GM21381 (cell line): ENCODE data around the gene FBXO47.
A peak's percentile ranks its signal among the peaks of the same experiment; 100 is the strongest.

ENCODE experiments used
- ATAC-seq: cut with Tn5 transposase; IDR thresholded peaks from one replicate; pipeline ENCODE4 v1.9.1; 2021; ENCODE audit warnings: mild to moderate bottlenecking, moderate library complexity; ENCODE audit not compliant: unreplicated experiment

The FBXO47 gene

DNA sequence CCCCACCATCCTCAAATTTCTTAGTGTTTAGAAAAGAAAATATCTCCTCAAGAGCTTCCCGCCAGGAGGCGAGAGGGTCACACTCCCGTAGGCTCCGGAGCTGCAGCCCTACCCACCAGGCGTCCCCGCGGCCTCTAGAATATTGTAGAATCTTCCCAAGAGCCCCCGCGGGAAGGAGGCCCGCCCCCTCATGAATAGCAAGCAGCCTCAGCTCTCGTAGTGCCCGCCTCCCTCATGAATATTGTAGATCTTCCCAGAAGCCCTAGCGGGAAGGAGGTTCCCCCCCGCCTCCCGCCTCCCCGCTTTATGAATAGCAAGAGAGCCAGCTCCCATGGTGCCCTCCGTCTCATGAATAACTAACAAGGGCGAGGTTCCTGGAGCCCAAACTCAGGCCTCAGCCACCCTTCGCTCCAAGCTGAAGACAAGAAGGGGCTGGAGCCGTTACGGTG lies at the start of gene FBXO47:
FBXO47 (minus strand) TSS at position 114 of the 449 bp plus-strand sequence. CDS start 4,378 bp downstream, outside the sequence.
- peak; percentile 84 for ATAC-seq

DNA sequence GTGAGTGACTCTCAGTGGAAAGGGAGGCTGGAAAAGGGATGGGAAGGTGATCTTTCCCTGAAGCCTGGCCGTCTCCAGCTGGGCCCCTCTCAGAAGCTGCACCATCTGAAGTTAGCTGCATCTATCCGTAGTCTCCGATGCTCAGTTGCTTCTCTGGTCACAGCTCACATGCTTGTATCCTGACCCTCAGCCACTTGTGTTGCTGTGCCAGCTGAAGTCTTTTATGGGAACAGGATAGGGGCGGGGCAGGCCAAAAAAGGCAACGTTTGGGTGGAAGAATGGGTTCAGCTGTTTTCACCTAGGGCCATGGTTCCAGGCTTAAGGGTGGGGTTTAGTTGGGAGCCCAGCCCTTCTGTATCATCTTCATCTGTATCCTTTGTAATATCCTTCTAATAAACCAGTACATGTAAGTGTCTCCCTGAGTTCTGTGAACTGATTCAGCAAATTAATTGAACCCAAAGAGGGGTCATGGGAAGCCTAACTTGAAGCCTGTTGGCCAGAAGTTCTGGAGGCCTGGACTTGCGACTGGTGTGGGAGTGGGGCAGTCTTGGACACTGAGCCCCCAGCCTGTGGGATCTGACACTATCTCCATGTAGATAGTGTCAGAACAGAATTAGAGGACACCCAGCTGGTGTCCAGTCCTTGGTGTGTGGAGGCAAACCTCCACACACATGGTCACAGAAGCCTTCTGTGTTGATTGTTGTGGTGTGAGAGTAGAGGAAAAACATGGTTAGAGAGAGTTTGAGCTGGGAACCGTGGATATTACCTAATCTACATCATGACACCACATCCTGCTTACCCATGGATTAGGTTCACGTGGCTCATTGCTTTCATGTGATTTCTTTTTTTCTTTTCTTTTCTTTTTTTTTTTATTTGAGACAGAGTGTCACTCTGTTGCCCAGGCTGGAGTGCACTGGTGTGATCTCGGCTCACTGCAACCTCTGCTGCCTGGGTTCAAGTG lies 49.3 kb upstream of the FBXO47 start:
- no peak for ATAC-seq

DNA sequence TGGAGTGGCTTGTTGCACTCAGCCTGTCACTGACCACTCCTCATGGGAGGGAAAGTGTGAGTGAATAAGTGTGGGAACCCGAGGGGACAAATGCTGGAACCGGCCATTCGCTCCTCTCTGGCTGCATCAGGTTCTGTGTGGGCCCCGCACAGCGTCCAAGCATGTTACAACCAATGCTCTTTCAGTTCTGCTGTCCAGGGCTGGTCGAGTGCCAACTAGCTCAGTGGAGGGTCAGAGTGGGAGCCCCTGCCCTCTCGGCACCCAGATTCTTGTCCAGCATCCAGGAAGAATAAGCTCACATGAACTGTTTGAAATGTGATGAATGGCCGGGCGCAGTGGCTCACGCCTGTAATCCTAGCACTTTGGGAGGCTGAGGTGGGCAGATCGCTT lies 48.3 kb upstream of the FBXO47 start:
- ATAC-seq: no peak

DNA sequence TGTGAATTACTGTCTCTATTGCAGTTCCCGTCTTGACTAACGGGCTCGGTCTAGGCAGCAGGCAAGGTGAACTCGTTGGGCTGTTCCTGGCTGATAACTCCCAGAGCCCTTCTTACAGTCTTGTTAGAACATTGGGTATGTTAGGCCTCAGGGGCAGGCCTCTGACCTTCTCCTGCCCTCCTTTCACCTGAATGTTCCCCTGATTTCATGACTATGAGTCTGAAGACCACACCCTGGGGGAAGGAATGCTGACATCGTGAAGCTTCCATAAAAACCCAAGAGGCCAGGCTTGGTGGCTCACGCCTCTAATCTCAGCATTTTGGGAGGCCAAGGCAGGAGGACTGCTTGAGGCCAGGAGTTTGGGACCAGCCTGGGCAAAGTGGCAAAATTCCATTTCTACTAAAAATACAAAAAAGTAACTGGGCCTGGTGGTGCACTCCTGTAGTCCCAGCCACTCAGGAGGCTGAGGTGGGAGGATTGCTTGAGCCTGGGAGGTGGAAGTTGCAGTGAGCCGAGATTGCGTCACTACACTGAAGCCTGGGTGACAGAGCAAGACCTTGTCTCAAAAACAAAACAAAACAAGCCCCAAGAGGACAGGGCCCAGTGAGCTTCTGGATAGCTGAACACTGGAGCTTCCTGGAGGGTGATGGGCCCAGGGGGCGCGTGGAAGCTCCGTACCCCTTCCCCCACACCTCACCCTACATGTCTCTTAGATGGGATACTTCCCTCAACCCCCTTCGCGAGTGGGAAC lies 47.8 kb upstream of the FBXO47 start:
- ATAC-seq: no peak

GRCh38 chr17:39014044-39014794 lies 47.0 kb upstream of the FBXO47 start:
- no peak for ATAC-seq

- no peak for ATAC-seq
Observed at GRCh38 chr17:39012725-39013124, 45.5 kb upstream of the FBXO47 start.

- no peak for ATAC-seq
Observed at GRCh38 chr17:39011907-39012468, 44.8 kb upstream of the FBXO47 start.

DNA sequence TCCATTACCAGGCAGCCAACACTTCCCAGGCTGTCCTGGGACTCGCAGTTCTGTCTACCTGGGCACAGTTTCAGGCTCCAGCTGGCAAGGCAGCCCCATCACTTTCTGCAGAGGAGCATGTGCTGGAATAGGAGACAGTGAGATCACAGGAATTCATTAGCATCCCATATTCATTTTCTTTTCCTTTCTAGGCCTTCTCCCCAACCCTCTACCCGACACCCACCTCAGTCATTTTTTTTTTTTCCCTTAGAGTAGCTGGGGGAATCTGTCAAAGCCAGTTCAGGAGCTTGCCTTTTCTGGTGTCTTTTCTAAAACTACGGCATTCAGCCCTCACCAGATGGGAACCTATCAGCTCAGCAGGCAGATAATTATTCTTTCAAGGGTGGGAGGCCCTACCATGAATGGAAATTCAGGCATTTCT lies 42.4 kb upstream of the FBXO47 start:
- ATAC-seq: no peak

GRCh38 chr17:39008633-39009032 lies 41.4 kb upstream of the FBXO47 start:
- no peak for ATAC-seq

DNA sequence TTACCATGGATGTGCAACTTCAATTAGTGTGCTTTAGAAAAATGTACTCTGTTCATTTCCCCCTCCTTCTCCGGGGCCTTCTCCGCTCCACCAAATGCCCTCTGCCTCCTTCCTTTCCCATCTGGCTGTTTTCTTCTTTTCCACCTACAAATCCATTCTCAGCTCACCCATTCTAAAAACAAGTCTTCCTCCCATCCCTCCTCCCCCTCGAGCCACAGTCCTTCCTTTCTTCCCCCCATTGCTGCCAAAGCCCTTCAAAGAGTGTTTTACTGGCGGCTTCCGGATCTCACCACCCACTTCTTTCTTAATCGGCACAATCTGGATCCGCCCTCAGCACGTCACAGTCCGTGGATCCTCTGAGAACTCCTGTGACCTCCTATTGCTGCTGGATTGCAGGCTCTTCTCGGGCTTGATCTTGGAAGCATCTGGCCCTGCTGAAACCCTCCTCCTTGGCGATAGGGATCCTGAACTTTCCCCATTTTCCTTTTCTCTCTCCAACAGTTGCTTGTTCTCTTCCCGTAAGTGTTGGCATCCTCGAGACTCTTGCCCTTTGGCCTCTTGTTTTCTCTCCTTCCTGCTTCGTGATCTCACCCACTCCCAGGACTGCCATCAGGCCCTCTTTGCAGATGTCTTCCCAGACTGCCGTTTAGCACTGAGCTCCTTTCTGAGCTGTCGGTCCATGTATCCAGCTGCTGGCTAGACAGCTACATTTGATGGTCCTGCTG lies 36.0 kb upstream of the FBXO47 start:
- ATAC-seq: no peak

DNA sequence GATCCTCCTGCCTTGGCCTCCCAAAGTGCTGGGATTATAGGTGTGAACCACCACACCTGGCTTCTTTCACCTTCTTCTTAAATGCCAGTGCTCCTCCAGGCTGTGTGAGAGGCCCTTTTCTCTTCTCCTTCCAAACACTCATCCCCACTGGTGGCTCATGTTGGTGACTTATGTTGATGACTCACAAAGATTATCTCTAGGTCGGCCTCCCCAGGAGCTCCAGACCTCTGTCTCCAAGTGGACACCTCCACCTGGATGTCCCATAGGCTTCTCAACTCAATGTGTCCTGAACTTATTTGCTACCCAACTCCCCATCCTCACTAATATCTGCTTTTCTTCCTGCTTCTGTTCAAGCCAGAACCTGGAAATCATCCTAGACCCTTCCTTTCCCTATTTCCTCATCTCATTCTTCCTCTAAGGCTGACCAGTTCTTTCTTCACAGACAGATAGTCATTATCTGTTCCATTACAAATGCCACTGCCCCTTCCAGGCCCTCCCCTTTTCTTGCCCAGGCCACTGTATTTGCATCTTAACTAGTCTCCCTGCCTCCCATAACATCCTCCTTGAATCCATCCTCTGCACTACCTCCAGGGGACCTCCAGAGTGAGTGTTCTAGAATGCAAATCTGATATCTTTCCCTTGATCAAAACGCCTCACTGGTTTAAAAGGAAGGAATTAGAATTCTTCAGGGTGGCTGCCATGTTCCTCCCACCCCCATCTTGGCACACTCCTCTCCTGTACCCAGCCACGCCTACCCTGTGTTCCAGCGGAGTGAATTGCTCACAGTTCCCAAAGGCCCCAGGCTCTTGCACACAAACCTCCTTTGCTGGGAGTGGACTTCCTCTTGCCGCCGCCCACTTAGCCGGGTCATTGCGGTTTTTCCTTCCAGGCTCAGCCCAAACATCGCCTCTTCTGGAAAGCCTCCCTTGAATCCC lies 34.8 kb upstream of the FBXO47 start:
- no peak for ATAC-seq

DNA sequence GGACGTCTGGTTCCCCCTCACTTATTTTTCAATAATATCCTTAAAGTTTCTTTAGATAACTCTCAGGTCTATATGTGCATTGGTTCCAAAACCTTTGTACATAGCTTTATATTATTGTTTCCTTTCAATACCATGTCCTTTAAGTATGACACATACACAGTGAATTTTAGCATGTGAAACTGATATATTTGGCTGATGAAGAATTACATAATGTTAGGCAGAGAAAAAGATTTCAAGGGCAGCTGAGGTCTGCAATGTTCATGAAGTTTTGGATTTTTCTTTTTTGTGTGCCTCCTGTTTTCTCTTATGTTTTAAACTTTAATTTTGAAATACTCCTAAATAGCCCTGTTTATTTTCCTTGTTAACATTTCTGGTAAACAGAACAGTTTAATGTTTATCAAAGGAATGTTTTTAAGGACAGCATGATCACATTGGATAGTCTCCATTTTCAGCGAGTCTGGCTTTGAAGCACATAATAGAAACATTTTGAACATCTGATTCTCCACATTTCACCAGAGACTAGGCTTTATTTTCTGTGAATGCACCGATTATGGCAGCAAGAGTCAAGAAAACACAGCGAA lies 32.9 kb upstream of the FBXO47 start:
- ATAC-seq: no peak

DNA sequence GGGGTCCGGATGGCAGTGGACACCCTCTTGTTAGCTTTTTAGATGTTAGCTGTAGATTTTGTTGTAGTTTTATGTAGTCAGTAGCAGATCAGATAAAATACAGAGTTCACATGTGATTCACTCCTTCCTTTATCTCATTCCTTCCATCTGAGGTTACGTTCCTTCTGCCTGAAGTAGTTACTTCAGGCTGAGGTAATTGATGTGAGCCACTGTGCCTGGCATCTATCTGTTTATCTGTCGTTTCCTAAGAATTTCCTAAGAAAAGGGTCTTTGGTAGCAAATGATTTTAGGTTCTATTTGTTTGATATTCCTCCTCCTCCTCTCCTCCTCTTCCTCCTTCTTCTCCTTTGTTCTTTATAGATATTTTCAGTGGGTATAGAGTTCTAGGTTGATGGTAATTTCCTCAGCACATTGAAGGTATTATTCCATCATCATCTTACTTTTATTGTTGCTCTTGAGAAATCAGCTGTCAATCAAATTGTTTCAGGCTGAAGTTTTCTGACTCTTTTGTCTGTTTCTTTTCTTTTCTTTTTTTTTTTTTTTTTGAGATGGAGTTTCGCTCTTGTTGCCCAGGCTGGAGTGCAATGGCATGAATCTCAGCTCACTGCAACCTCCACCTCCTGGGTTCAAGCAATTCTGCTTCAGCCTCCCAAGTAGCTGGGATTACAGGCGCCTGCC lies 29.6 kb upstream of the FBXO47 start:
- ATAC-seq: no peak

- ATAC-seq: no peak
Observed at GRCh38 chr17:38994026-38994425, 26.8 kb upstream of the FBXO47 start.

- ATAC-seq: no peak
Observed at GRCh38 chr17:38984666-38985065, 17.5 kb upstream of the FBXO47 start.

DNA sequence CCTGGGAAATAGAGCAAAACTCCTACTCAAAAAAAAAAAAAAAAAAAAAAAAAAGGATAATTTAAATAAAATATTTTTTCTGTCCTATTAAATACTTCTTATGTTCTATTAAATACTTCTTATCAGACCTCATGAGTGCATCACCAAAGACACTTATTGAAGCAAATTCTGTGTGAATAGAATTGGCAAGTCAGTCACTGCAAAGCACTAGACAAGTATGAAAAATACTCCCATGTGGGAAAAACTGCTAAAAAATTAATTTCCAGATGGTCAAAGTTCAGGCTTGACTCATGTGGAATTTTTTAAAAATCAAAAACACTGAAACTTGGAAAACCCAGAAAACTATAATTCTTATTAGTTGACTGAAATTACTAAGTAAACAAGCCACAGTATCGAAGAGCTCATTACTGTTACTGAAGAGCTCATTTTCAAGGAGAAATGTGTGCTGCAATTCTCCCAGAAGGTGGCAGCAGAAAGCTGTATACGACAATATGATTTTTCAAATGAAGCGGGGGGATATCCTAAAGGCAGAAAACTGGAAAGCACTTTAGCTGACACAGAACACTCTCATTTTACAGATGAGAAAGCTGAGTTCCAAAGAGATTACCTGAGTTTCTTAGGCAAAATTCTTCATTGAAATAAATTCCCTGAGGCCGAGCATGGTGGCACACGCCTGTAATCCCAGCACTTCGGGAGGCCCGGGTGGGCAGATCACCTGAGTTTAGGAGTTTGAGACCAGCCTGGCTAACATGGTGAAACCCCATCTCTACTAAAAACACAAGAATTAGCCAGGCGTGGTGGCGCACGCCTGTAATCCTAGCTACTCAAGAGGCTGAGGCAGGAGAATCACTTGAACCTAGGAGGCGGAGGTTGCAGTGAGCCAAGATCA lies 15.9 kb upstream of the FBXO47 start:
- no peak for ATAC-seq

- no peak for ATAC-seq
Observed at GRCh38 chr17:38981636-38982035, 14.4 kb upstream of the FBXO47 start.
